GM23338 (cell line): ENCODE data around the gene ITFG1. TPM values are rescaled to one million over a fixed set of nuclear protein-coding genes. Genes with fewer than 3 reads are reported as not detected.

Experiments used
- CREB1 ChIP-seq: fragments of 250-450 bp; sonication (Bioruptor Pico); IDR thresholded peaks from 2 replicates; pipeline ENCODE4 v1.5.0; 2020; ENCODE audit warnings: low read depth, mild to moderate bottlenecking, moderate library complexity
- JUNB ChIP-seq: IDR thresholded peaks from one replicate; pipeline ENCODE4 v1.6.1; 2016; ENCODE audit warnings: antibody characterized with exemption; ENCODE audit not compliant: unreplicated experiment
- NANOG ChIP-seq: IDR thresholded peaks from 2 replicates; pipeline ENCODE4 v1.6.1; 2016; ENCODE audit warnings: antibody characterized with exemption, borderline replicate concordance
- POLR2AphosphoS5 ChIP-seq: IDR thresholded peaks from 2 replicates; pipeline ENCODE4 v1.6.1; 2016; ENCODE audit warnings: antibody characterized with exemption, low read depth
- REST ChIP-seq: IDR thresholded peaks from one replicate; pipeline ENCODE4 v1.6.1; 2018; ENCODE audit warnings: antibody characterized with exemption; ENCODE audit not compliant: unreplicated experiment
- STAT1 ChIP-seq: IDR thresholded peaks from one replicate; pipeline ENCODE4 v1.6.1; 2016; ENCODE audit warnings: antibody characterized with exemption; ENCODE audit not compliant: unreplicated experiment
- ZNF462 ChIP-seq: fragments of 250-450 bp; sonication (Bioruptor Pico); IDR thresholded peaks from 2 replicates; pipeline ENCODE4 v1.5.0; 2020; ENCODE audit warnings: mild to moderate bottlenecking, moderate library complexity
- polyA plus RNA-seq: library from polyadenylated mRNA; unstranded; fragments of >200 nt; fragmentation: Nextera tagmentation; extraction: Ambion mirVana; gene quantifications from 2 replicates; pipeline ENCODE4 v1.2.1, GENCODE V29; 2016
- total RNA-seq: library from RNA; depleted of rRNA; stranded (reverse); fragments of >200 nt; shearing (Covaris generic); gene quantifications from 2 replicates; pipeline ENCODE4 v1.2.3, GENCODE V29; 2014

Gene ITFG1
- total and polyA plus RNA-seq, 2 experiments from 2014 or later: 18.5 to 26.9 TPM

GRCh38 chr16:47465919-47466630 is 5.2 kb upstream of the ITFG1 start (continued):
- TF ChIP-seq REST: no peak
- TF ChIP-seq JUNB: no peak
- no peak for TF ChIP-seq NANOG
- TF ChIP-seq POLR2AphosphoS5: no peak
- no peak for TF ChIP-seq STAT1
- no peak for TF ChIP-seq CREB1 (CRISPR knock-in tag)
- TF ChIP-seq ZNF462 (CRISPR knock-in tag): no peak
